HG03095 (cell line): ENCODE data around the gene NT5C1B.

Source experiments
- ATAC-seq: cut with Tn5 transposase; IDR thresholded peaks from one replicate; pipeline ENCODE4 v1.9.1; 2021; ENCODE audit warnings: moderate library complexity; ENCODE audit not compliant: unreplicated experiment

The NT5C1B gene

DNA sequence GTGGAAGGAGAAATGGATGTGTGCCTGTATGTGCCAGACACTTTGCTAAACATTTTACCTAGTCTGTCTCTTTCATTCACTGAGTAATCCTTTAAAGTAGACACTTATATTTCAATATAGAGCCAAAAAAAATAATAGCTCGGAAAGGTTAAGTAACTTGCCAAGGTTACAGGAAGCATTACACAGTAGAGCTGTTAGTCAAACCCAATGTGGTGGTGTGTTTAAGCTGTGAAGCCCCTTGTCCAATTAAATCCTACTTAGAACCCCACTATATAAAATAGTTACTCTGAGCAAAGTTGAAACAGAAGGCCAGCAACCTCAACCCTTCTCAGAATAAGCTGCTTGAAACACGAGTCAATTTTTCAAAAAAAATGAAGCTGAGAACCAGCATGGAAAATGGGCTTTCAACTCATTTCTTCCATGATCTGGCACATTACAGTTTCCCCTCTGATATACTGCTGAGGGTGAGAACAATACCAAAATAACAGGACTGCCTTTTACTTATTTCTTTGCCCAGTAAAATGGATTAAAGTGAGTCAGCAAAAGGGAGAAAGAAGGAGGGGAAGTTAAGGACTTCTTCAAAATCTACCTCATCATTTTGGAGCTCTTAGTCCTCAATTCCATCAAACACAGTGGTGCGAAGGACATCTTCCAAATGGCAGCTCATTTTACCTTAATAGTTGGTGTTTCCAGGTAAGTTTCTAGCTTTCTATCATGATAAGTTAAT lies 36.9 kb downstream of the NT5C1B start:
- no peak for ATAC-seq

DNA sequence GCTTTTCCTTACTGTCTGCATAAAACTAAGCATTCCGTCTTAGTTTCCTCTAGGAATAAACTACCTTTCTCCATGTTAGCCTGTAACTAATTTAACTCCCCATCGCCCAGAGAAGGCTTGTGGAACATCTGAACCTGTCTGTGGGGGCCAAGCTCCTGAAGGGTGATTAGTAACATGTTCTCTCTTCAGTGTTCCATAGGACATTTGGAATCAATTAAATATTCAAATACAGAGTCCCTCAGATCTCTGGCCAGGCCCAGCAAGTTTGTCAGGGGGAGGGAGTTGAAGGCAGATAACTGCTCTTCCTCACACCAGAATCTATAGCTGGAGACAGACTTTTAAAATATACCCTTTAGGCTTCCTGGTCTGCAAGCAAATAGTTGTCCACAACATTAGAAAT lies 37.7 kb downstream of the NT5C1B start:
- no peak for ATAC-seq

- no peak for ATAC-seq
These were observed 38.2 kb downstream of the NT5C1B start for GRCh38 chr2:18551169-18551568.

DNA sequence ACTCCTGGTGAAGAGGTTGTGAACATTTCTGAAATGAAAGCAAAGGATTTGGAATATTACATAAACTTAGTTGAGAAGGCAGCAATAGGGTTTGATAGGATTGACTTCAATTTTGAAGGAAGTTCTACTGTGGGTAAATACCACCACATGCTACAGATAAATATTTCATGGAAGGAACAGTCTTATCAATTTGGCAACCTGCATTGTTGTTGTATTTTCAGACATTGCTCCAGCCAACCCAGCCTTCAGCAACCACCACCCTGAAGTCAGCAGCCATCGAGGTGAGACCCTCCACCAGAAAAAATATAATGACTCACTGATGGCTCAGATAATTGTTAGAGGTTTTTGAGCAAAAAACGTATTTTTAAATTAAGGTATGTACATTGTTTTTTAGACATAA lies 38.9 kb downstream of the NT5C1B start:
- no peak for ATAC-seq

DNA sequence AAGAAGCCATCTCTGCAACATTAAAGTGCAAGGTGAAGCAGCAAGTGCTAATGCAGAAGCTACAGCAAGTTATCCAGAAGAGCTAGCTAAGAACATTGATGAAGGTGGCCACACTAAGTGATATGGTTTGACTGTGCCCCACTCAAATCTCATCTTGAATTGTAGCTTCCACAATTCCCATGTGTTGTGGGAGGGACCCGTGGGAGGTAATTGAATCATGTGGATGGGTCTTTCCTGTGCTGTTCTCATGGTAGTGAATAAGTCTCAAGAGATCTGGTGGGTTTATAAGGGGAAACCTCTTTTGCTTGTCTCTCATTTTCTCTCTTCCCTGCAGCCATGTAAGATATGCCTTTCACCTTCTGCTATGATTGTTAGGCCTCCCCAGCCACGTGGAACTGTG lies 40.3 kb downstream of the NT5C1B start:
- ATAC-seq = no peak

DNA sequence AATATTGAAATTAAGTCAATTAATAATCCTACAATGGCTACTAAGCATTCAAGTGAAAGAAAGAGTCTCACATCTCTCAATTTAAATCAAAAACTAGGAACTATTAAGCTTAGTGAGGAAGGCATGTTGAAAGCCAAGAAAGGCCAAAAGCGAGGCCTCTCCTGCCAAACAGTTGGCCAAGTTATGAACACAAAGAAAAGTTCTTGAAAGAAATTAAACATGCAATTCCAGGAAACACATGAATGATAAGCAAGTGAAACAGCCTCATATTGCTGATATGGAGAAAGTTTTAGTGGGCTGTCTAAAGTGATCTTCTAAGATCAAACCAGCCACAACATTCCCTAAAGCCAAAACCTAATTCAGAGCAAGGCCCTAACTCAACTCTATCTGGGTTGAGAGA lies 40.7 kb downstream of the NT5C1B start:
- ATAC-seq = no peak

GRCh38 chr2:18546567-18546966 lies 42.8 kb downstream of the NT5C1B start:
- peak; percentile 64 for ATAC-seq

DNA sequence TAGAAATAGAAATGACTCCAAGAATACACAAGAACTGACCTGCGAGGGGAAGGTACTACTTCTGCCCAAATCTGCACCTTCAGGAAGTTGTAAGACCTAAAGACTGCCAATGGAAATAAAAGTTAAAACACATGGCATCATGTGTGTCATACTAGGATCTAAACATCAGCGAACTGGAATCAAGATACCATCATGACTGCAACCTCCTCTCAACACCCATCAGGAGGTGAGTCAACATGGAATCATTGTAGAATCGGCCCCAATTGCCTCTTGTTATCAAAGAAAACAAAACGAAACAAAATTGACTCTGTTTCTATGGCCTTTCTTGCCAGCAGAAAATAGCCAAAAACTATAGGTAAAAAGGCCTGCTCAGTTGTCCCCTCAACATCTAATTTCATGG lies 44.0 kb downstream of the NT5C1B start:
- no peak for ATAC-seq

DNA sequence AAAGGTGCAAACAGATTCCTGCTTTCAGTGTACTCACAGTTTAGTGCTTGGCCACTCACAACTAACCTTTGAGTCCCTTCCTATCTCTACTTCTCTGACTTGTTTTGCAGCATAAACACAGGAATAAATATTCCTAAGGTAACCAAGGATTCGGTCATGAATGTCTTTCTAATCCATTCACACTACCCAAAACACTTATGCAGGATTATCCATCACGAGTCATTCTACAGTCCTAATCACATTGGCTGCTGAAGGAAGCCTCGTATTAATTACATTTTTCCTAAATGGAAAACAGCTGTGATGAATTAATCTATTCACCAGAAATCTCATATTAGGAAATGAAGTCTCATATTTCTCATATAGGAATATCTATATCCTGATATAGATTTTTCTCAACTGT lies 45.2 kb downstream of the NT5C1B start:
- no peak for ATAC-seq

DNA sequence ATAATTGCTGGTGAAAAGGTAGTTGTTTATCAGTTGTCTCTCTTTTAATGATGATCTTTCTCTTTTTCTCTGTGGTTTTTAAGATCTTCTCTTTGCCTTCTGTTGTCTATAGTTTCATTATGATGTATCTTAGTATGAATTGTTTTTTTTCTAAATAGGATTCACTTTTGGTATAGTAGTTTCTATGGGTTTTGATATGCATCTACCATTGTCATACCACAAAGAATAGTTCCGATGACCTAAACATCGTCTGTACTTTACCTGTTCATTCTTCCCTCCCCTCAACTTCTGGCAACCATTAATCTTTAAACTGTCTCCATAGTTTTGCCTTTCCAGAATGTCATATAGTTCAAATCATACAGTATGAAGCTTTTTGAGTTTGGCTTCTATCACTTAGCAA lies 48.5 kb downstream of the NT5C1B start:
- no peak for ATAC-seq

DNA sequence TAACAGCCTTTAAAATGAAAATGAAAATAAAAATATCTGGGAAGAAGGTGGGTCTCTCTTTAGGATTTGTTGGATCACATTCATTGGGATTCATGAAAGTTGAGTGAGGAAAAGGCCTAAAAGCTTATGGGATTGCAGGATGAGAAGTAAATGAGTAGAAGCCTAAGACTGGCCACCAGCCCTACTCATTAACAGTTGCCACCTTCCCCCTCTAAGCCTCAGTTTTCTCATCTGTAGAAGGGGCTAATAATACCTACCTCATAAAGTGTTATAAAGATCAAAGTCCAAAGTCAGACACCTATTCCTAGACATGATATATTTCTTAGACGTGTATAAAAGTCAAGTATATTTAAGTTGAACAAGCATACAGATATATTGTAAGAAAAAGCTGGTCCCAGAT lies 52.7 kb downstream of the NT5C1B start:
- ATAC-seq = no peak

DNA sequence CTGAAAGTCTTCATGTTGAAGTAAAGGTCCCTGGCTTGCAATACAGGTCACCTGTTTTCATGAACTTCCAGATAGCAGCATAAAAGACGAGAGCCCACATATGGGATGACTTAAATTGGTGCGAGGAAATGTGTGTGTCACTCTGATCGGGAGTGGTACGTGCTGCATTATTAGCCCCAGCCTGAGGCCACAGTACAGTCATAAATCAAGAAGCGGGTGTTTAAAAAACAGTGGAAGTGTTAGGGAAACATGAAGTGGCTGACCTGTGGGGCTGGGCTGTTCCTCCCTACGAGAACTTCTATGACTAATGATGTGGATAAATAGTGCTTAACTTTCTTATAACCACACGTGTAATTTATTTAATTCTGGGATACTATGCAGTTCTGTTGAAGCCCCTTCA lies 53.3 kb downstream of the NT5C1B start:
- no peak for ATAC-seq

GRCh38 chr2:18531194-18531593 lies 58.2 kb downstream of the NT5C1B start:
- no peak for ATAC-seq

DNA sequence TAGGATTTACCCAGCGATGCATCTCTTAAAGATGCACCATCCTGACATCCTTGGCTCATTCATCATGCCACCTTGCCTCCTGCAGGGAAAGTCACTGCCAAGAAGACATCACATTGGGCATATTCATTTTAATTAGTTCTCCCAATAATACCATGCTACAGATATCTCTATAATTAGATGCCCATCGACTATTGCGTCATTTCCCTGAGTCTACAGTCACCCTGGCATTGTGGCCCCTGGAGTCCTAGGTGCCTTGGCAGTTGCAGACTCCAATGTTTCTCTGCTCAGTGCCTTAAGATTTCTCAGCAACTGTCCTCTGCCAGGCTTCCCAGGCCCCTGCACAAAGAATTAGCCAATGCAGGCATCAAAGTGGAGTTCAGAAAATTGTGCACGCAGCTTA lies 61.5 kb downstream of the NT5C1B start:
- ATAC-seq = no peak

GRCh38 chr2:18527326-18527725 lies 62.0 kb downstream of the NT5C1B start:
- ATAC-seq = no peak

DNA sequence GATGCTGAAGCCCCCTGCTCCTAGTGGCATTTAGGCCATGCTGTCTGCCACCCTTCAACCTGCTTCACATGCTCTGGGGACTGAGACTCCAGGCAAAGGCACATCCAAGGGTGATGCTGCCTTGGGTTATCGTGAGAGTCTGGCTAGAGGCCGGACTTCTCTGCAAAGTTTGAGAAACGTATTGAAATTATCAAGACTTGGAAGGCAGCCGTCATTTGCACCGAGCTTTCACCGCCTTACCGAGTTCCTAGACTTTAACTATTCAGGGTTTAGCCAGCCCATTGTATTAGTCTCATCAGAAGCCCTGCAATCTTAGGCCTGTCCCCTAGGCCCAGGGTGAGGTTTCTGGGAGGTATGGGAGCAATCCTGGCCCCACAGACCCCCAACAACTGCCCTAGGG lies 62.9 kb downstream of the NT5C1B start:
- ATAC-seq = no peak

DNA sequence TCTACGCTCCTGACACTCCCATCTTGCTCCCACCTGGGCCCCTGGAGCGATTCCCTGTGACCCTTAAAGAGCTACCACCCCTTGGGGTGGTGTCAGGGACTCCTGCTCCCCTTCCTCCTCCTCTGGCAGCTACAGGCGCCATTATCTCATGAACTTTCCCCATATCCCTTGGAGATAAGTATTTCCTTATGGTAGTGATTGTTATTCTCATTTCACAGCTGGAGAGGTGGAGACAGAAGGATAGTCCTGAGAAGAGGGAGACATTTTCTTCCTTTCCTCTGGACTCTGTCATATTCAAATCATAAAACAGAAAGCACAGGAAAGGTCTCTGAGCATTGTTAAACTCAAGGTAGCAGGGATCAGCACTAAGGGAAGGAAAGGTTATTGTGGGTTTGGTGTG lies 63.5 kb downstream of the NT5C1B start:
- no peak for ATAC-seq

DNA sequence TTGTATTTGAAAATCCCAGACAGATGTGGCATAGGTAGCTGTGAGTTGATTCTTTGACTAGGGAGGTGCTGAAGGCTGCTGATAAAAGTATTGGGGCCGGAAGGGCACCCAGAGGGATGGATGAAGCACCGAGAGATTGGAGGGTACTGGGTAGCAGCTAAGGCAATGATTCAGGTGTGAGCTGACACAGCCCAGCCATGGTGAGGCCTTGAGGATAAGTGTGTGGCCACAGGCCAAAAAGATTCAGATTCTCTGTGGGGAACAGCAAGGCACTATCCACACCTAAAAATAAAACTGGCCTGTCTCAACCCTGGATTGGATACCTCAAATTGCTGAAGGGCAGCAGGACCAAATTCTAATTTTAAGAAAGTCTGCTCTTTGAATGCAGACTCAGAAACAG lies 64.1 kb downstream of the NT5C1B start:
- no peak for ATAC-seq

DNA sequence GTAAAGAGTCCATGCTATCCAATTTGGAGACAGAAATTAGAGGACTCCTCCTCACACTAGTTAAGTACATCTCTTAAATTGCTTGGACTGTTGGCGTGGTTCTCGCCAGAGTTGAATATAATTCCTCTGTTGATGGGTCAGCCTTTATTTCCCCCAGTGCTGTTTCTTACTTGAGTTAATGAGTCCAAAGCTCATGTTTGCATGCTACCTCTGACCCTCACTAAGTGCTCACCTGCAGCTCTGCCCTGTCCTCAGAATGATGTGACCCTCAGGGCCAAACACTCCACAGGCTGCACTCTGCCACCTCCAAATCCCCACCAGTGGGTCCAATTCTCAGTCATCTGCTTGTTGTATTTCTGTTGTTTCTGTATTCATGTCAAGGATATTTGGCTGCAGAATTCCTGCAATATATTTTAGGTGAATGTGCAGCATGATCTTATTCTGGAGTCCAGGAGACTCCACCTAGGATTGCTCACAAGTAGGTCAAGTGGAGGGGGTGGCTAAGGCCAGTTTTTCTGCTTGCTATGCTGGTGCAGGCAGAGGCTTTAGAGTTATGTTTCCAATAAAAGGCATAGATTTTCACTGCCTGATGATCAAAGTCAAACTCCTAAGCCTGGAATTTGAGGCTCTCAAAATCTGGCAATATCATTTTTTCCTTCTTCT lies 66.8 kb downstream of the NT5C1B start:
- ATAC-seq = no peak

DNA sequence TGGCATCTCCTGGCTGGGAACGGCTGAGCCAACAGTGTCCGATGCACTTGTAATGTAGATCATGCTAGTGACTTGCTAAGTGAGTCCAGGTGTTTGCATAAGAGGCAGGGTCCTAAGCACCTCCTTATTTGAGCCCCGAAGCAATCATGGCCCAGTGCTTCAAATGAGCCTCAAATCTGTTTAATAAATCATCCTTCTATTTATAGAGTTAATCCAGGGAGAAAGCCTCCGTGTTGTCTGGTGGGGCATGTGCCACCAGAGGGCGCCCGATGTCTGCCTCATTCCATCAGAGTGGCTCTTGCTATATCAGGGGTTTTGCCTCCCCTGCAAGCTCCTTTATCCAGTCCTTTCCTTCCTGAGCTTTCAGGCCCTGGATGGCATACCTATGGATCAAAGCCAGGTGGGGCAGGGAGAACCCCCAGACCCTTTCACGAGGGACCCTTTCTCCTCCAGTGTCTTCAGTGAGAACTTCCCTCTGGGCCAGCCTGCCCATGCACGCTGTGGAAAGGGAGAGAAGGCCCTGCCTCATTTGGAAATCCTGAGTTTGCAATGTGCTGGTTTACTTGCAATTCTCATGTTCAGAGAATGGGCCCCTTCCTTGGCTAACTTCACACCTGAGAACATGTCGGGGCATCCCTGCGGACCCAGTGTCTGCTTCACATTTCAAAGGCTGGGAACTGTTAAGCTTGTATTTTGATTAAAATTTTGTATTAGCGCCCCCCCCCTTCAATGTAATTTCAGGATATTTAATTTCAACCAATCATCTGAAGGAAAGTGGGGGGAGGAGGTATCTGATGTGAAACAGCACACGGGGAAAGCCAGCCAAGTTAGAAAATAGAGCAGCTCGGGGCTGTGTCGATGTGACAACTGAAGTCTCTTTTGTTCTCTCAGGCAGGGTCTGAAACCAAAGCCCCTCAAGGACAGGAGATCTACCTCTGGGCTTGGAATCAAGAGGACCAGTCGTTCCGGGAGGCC lies 68.6 kb downstream of the NT5C1B start:
- ATAC-seq = peak; percentile 83

GRCh38 chr2:18519914-18520450 lies 69.4 kb downstream of the NT5C1B start:
- no peak for ATAC-seq
